NCI-H774 (cell line): ENCODE measurements around the gene INTS2.
A peak's percentile ranks its signal among the peaks of the same experiment; 100 is the strongest.
"Not testable (repeated sequence)": the region's sequence is repeated elsewhere in the genome, so short reads cannot be mapped to it uniquely, and the experiment has no call there.

Source experiments
- DNase-seq: peaks from one replicate; lab custom pipeline; 2025; lab: John Stamatoyannopoulos, UW

INTS2 gene

DNA sequence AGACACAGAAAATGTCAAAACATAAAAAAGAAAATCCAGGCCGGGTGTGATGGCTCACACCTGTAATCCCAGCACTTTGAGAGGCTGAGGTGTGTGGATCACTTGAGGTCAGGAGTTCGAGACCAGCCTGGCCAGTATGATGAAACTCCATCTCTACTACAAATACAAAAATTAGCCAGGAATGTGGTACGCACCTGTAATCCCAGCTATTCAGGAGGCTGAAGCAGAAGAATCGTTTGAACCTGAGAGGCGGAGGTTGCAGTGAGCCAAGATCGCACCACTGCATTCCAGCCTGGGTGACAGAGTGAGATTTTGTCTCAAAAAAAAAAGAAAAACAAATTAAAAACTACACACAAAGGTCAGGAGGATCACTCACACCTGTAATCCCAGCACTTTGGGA lies 40.0 kb downstream of the INTS2 start:
- not testable (repeated sequence) for DNase-seq

DNA sequence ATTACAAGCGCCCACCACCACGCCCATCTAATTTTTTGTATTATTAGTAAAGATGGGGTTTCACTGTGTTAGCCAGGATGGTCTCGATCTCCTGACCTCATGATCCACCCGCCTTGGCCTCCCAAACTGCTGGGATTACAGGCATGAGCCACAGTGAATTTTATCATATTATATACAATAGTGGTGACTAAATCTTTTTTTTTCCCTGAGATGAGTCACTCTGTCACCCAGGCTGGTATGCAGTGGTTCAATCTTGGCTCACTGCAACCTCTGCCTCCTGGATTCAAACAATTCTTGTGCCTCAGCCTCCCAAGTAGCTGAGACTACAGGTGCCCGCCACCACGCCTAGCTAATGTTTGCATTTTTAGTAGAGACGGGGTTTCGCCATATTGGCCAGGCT lies 41.9 kb downstream of the INTS2 start:
- not testable (repeated sequence) for DNase-seq

DNA sequence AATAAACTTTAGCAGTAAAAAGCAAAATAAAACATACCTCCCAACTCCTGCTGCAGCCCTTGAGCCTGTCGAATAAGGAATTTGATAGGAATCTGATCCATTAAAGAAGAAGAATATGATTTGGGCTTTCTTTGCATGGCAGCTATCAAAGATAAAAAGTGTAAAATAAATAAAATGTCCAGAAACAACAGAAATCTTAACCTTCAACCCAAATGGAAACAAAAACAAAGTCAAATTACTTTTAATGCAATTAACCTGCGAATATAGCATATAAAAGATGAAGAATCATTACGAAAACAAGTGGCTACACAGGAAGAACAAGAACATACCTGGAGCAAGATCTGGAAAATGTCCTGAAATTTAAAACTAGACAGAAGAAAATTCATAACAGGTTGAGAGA lies 42.9 kb downstream of the INTS2 start:
- DNase-seq = no peak

DNA sequence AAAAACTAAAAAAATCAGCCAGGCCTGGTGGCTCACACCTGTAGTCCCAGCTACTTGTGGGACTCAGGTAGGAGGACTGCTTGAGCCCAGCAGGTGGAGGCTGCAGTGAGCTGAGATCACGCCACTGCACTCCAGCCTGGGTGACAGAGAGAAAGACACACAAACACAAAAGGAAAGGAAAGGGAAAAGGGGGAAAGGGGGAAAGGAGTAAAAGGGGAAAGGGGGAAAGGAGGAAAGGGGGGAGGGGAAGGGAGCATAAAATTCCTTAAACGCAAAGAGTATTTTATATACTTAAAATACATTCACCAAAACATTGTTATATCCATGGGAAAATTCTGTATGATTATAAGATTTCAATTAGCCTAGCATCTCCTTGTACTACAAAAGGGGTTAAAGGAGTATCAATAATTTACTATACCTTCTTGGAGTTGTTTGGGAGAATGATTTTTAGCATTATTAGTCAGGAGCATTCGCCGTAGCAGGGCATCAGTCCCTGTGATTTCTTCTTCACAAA lies 47.1 kb downstream of the INTS2 start:
- DNase-seq = no peak

DNA sequence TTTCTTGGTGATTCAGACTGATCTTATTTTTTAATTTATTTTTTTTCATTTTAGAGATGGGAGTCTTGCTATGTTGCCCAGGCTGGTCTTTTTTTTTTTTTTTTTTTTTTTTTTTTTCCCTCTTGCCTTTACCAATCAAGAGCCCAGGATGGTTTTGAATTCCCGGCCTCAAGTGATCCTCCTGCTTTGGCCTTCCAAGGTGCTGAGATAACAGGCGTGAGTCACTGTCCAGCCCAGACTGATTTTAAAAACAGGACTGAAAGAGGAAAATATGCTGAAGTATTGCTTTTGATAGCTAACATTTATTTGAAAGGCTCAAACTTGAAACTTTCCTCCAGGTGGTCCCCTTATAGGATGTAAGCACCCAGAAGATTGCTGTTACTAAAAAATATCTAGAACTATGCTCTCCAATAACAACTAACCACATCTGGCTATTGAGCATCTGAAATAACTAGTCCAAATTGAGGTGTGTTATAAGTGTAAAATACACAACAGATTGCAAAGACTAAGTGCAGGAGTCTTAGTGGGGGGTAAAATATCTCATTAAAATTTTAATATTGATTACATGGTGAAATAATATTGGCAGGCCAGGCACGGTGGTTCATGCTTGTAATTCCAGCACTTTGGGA lies 48.7 kb downstream of the INTS2 start:
- DNase-seq = no peak

- no peak for DNase-seq
These were observed 49.3 kb downstream of the INTS2 start for GRCh38 chr17:61878520-61878919.

DNA sequence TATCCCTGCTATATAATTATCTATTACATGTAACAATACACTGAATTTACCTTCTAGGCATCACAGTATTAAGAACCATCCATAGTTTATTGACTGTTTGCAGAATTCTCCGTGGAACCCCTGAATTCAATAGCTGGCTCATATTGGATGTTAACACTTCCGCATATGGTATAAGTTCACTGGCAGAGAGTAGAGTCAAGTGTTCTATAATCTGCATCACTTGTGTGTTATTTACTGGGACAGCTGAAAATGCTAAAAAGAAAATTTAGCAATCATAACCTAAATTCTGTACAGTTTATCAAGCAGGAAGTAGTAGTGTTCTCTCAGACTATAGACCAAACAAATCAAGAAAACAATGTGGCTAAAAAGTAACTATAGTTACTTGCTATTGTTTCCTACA lies 49.9 kb downstream of the INTS2 start:
- DNase-seq = no peak

DNA sequence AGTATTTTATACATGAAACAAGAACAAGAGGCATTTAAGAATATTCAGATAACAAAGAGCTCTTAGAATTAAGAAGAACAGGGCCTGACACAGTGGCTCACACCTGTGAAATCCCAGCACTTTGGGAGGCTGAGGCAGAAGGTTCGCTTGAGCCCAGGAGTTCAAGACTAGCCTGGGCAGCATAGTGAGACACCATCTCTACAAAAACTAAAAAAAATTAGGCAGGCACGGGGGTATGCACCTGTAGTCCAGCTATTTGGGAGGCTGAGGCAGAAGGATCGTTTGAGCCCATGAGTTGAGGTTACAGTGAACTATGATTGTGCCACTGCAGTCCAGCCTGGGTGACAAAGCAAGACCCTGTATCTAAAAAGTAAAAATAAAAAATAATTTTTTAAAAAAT lies 52.0 kb downstream of the INTS2 start:
- DNase-seq = no peak

- no peak for DNase-seq
These were observed 52.5 kb downstream of the INTS2 start for GRCh38 chr17:61875285-61875684.

DNA sequence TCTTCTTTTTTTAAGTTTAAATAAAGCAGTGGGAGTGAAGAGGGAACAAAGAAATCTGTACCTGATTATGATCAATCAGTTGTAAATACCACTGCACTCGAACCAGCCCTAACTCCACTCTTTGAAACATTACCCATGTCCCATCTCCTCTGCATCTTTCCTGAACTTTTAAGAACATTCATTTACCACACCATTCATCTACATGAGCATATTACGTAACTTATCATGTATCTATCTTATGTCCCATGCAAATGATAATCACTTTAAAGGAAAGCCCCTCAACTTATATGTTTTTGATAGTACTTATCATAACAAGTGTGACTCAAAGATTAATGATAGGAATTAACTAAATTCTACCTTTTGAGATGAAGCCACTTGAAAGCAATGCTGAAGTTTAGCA lies 53.7 kb downstream of the INTS2 start:
- DNase-seq = no peak

GRCh38 chr17:61872099-61872498 lies 55.7 kb downstream of the INTS2 start:
- DNase-seq = no peak

GRCh38 chr17:61869138-61869537 lies 58.6 kb downstream of the INTS2 start:
- no peak for DNase-seq

GRCh38 chr17:61868074-61868473 lies 59.7 kb downstream of the INTS2 start:
- DNase-seq = no peak

DNA sequence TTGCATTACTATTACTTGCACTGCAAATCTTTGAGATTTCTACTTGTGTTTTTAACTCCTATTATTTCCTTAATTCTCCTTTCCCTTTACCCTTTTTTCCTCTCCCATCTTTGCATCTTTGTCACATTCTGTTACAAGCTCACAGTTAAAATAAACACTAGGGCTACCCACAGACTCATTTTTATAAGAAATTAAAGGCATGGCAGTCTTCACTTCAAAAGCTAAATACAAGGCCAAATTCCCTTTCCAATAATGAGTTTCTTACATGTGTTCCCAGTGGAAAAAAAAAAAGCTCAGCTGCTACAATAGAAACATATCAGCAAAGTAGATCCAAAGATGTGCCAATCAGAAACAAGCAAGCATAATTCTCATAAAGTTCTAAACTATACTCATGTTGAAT lies 60.7 kb downstream of the INTS2 start:
- DNase-seq = no peak

- DNase-seq = no peak
These were observed 64.0 kb downstream of the INTS2 start for GRCh38 chr17:61863801-61864126.

GRCh38 chr17:61862975-61863800 lies 64.6 kb downstream of the INTS2 start, which contains the start of gene BRIP1:
BRIP1 (minus strand) TSS chr17:61863528; CDS start chr17:61861539, 1,989 bp downstream.
- DNase-seq = peak; percentile 97

DNA sequence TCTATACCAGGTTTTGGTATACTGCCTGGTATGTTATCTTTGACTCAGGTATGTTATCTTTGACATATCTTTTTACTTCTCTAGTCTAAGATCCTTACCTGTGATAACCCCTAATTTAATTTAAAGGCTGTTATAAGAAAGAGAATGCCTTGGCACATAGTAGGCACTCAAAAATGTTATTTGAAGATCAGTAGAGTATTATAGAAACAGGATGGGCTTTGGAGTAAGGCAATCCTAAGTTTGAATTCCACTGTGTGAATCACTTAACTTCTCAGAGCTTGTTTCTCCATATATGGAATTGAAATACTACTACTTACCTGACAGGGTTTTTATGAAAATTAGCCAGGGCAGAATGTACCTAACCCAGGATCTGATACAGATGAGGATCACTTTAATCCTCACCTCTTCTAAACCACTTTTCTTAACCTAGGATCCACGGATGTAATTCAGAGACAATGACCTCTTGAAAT lies 65.6 kb downstream of the INTS2 start:
- DNase-seq = no peak

- DNase-seq = not testable (repeated sequence)
These were observed 67.4 kb downstream of the INTS2 start for GRCh38 chr17:61860397-61860796.

DNA sequence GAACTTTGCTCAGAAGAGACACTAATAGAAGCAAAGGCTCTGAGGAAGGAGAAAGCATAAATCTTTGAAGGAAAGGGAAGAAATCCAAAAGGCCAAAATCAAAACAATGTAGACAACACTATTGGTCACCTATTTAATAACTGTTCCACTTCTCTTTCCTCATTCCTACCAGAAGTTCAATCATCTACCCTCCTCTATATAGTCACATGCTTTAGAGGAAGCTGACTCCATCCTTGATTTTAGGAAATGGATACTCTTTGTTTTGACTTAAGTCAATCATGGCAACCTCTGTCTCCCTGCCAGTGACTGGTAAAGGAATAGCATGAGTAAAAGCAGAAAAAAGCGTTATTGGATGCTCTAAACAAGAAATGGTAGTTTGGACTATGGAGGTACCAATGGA lies 71.7 kb downstream of the INTS2 start:
- no peak for DNase-seq

DNA sequence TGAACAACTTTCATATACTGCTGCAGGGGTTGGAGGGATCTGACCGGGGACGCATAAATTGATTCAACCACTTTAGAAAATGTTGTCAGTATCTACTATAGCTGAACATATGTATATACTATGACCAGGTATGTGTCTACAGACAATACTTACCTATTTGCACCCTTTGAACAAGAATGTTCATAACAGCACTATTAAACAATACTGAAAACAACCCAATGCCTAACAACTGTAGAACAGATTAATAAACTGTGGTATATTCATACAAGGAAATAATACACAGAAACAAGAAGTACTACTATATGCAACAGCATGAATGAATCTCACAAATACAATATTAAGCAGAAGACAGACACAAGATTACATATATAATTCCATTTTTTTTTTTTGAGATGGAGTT lies 74.9 kb downstream of the INTS2 start:
- DNase-seq = no peak

GRCh38 chr17:61849674-61850073 lies 78.1 kb downstream of the INTS2 start:
- DNase-seq = no peak

- DNase-seq = no peak
These were observed 78.9 kb downstream of the INTS2 start for GRCh38 chr17:61848896-61849295.

GRCh38 chr17:61848247-61848646 lies 79.5 kb downstream of the INTS2 start:
- no peak for DNase-seq
